Ecto neural progenitor cell (in vitro differentiated cells): ENCODE results near the gene LMAN2.
A peak's percentile ranks its signal among the peaks of the same experiment; 100 is the strongest.
"Not testable (repeated sequence)": the region's sequence is repeated elsewhere in the genome, so short reads cannot be mapped to it uniquely, and the experiment has no call there.

ENCODE experiments used
- DNase-seq: peaks from one replicate; pipeline ENCODE4 v3.0.0-alpha.2; 2018; ENCODE audit warnings: low spot score

The LMAN2 gene

GRCh38 chr5:177378884-177379883 is 27.7 kb upstream of the LMAN2 start:
- no peak for DNase-seq

GRCh38 chr5:177377851-177378776 is 26.6 kb upstream of the LMAN2 start:
- no peak for DNase-seq

- DNase-seq = no peak
Observed at GRCh38 chr5:177376107-177376506, 24.6 kb upstream of the LMAN2 start.

GRCh38 chr5:177375516-177375915 is 24.0 kb upstream of the LMAN2 start:
- DNase-seq = not testable (repeated sequence)

GRCh38 chr5:177374211-177374610 is 22.7 kb upstream of the LMAN2 start:
- DNase-seq = no peak

GRCh38 chr5:177373806-177374205 is 22.3 kb upstream of the LMAN2 start:
- DNase-seq = no peak

GRCh38 chr5:177372910-177373309 is 21.4 kb upstream of the LMAN2 start:
- no peak for DNase-seq

GRCh38 chr5:177372034-177372896 is 20.8 kb upstream of the LMAN2 start:
- DNase-seq = no peak

GRCh38 chr5:177371120-177372033 is 19.9 kb upstream of the LMAN2 start:
- no peak for DNase-seq

- DNase-seq = peak; percentile 98
Observed at GRCh38 chr5:177370488-177371119, 19.1 kb upstream of the LMAN2 start.

GRCh38 chr5:177369645-177370440 is 18.4 kb upstream of the LMAN2 start:
- no peak for DNase-seq

GRCh38 chr5:177368869-177369644 is 17.6 kb upstream of the LMAN2 start:
- DNase-seq = no peak

- no peak for DNase-seq
Observed at GRCh38 chr5:177367981-177368868, 16.8 kb upstream of the LMAN2 start.

GRCh38 chr5:177367323-177367848 is 15.9 kb upstream of the LMAN2 start:
- no peak for DNase-seq

GRCh38 chr5:177366528-177367322 is 15.3 kb upstream of the LMAN2 start:
- peak; percentile 94 for DNase-seq

GRCh38 chr5:177365845-177366527 is 14.5 kb upstream of the LMAN2 start:
- DNase-seq = no peak
